WI38 (cell line): ENCODE data around the gene CDKAL1.

ENCODE experiments used
- H3K4me3 ChIP-seq: 2 replicates; pipeline ENCODE4 v1.5.1; 2011; ENCODE audit warnings: low read depth, mild to moderate bottlenecking, control low read depth, low read length
- TF ChIP-seq, protein P1 (sequence below): IDR thresholded peaks from 2 replicates; pipeline ENCODE4 v1.5.1; 2012; ENCODE audit warnings: low read depth, mild to moderate bottlenecking, control low read depth, low read length

The CDKAL1 gene

DNA sequence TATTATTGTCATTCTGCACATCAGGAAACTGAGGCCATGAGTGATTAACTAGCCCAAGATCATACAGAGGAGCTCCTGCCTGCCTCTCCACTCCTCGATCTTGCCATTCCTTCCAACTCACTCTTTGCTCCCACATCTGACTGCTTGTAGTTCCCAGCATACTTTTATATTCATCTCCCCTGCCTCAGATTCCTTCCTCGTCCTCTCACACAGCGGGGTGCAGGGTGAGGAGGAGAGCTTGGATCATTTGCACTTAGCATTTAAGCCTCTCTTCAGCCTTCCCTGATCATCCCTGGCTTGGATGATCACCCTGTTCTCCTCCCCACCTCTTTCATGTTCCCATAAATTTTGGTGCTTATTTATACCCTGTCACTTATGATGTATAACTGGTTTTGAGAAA is 544.2 kb downstream of the CDKAL1 start:
- TF ChIP-seq, protein P1, sequence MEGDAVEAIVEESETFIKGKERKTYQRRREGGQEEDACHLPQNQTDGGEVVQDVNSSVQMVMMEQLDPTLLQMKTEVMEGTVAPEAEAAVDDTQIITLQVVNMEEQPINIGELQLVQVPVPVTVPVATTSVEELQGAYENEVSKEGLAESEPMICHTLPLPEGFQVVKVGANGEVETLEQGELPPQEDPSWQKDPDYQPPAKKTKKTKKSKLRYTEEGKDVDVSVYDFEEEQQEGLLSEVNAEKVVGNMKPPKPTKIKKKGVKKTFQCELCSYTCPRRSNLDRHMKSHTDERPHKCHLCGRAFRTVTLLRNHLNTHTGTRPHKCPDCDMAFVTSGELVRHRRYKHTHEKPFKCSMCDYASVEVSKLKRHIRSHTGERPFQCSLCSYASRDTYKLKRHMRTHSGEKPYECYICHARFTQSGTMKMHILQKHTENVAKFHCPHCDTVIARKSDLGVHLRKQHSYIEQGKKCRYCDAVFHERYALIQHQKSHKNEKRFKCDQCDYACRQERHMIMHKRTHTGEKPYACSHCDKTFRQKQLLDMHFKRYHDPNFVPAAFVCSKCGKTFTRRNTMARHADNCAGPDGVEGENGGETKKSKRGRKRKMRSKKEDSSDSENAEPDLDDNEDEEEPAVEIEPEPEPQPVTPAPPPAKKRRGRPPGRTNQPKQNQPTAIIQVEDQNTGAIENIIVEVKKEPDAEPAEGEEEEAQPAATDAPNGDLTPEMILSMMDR = no peak
- H3K4me3 ChIP-seq = no peak overlapping the region

DNA sequence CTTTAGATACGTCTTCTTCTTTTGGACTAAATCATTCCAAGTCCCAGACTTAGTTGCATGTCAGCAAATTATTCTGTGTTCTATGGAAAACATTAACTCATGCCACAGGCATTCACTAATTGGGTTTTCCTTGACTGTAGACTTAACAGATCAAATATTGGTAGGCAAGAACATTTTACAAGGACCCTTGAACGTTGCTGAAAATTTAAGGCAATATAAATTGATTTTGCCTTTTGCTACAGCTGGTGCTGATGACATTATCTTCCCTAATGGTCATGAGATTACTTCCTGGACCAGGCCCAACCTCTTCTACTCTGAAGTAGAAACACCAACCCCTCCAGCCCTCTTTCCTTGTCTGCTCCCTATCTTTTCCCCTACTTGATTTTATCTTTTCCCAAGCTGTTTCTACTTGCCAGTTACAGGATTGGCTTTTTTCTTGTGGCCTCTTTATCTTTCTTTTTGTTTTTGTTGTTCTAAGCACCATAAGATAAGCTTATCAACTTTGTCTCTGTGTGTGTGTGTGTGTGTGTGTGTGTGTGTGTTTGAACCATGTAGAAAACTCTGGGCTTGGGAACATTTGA is 545.3 kb downstream of the CDKAL1 start:
- TF ChIP-seq, protein P1 = no peak
- H3K4me3 ChIP-seq = no peak overlapping the region

DNA sequence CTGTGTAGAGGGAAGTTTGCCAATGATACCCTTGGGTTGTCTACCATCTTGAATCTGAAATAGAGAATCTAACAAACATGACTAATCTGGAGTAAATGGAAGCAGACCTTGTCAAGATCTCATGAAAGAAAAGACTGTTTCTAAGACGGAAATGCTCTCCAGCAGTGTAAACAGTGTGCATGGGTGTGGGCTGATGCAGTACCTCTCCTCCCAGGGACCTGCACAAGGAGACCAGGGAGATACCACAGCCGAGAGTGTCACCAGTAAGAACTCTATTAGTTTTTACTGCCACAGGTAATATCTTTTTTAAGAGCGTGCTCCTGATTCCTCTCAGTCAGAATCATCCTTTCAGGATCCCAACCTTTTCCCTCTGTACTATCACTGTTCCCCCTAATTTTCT is 546.0 kb downstream of the CDKAL1 start:
- no peak overlapping the region for H3K4me3 ChIP-seq
- TF ChIP-seq, protein P1 = no peak

DNA sequence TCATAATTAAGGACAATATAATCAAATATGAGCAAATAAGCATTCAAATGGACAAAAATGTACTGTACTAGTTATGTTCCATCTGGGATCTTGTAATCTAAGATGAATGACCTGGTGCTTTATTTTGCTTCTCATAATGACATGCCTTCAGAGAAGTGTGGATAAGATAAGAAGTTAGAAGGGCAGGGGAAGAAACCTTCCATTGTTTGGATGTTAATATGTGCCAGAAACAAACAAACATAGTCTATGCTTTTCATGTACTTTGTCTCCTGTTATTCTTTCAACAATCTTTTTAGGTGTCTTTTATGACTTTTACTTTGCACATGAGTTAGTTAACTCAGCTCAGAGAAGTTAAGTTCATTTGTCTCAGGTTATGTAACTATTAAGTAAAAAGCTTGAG is 547.8 kb downstream of the CDKAL1 start:
- TF ChIP-seq, protein P1 = no peak
- no peak overlapping the region for H3K4me3 ChIP-seq

DNA sequence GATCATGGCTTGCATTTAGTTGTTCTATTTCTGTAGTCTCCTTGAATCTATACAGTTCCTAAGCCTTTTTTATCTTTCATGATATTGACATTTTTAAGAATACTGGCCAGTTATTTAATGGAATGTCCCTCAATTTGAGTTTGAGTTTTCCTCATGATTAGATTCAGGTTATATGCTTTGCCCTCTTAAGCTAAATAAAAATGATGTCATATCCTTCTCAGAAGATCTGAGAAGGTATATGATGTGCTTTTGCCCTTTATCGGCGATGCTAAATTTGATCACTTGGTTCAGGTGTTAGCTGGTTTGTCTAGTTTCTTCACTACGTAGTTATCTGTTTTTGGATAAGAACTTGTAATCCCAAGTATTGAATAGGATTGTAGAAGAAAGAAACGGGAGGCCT is 549.5 kb downstream of the CDKAL1 start:
- no peak overlapping the region for H3K4me3 ChIP-seq
- TF ChIP-seq, protein P1 = no peak

DNA sequence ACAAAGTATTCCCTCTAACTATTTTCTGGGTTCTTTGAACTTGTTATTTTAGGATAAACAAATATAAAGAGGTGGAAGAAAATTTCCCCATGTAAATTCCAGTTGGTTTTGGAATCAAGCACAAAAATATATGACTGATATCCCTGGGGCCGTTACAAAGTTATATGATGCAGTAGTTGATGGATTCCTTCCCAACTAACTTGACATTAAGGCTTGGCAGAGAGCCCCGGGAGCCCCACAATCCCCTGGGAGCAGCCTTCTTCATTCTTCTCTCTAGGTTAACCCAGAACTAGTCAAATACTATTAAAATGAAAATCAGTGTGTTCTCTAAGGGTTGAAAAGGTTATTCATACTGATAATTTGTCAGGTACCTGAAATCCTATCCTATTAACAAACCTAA is 550.4 kb downstream of the CDKAL1 start:
- H3K4me3 ChIP-seq = no peak overlapping the region
- TF ChIP-seq, protein P1 = no peak

DNA sequence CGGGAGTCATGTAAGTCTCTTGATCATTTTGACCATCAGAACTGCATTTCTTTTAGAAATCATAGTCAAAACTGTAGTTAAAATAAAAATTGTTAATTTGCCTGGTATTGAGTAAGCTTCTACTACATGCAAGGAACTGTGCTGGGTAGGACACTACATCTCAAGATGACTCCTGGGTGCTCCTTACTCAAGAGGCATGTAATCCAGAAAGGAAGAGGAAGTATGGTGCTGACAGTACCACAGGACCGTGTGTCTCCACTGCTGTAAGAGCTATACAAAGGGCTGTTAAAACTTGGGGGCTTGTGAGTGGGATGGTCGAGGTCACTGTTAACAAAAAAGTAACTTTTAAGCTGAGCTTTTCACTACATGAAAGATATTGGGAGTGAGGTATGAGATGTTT is 551.0 kb downstream of the CDKAL1 start:
- no peak overlapping the region for H3K4me3 ChIP-seq
- TF ChIP-seq, protein P1 = no peak
